GM12864 (cell line): ENCODE results near the gene AP2B1.

Source experiments
- DNase-seq: peaks from one replicate; pipeline ENCODE4 v3.0.0-alpha.2; 2011; ENCODE audit warnings: low read depth
- H3K4me3 ChIP-seq: 2 replicates; pipeline ENCODE4 v1.5.1; 2011; ENCODE audit warnings: mild to moderate bottlenecking, low read depth, low read length, control low read depth
- CTCF ChIP-seq: IDR thresholded peaks from 2 replicates; pipeline ENCODE4 v1.5.1; 2011; ENCODE audit warnings: low read depth, mild to moderate bottlenecking, moderate library complexity, low read length, control low read depth, inconsistent platforms; ENCODE audit errors: missing control alignments

Gene AP2B1

GRCh38 chr17:35543856-35544255 is 43.3 kb upstream of the AP2B1 start:
- TF ChIP-seq CTCF: no peak
- no peak for DNase-seq
- no peak overlapping the region for H3K4me3 ChIP-seq

GRCh38 chr17:35545150-35545549 is 42.0 kb upstream of the AP2B1 start:
- no peak overlapping the region for H3K4me3 ChIP-seq
- no peak for TF ChIP-seq CTCF
- DNase-seq: no peak

GRCh38 chr17:35546487-35546886 is 40.6 kb upstream of the AP2B1 start:
- DNase-seq: no peak
- no peak overlapping the region for H3K4me3 ChIP-seq
- no peak for TF ChIP-seq CTCF

- no peak for DNase-seq
- TF ChIP-seq CTCF: no peak
- no peak overlapping the region for H3K4me3 ChIP-seq
These were observed 38.8 kb upstream of the AP2B1 start for GRCh38 chr17:35548208-35548810.

GRCh38 chr17:35548978-35549377 is 38.1 kb upstream of the AP2B1 start:
- no peak overlapping the region for H3K4me3 ChIP-seq
- TF ChIP-seq CTCF: no peak
- no peak for DNase-seq

DNA sequence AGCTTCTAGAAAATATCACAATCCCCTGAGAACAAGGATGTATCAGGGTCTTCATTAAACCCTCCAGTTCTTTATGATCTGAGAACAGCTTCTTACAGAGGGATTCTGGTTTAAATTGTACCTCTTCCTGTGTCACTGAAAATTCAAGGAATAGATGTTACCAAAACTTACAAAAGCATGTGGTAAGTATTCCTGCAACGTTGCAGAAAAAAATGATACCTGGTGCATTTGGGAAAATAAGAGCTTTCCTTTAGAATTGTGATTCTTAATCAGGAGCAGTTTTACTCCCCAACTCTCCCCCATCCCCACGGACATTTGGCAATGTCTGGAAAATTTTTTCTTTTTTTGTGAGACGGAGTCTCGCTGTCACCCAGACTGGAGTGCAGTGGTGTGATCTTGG is 33.8 kb upstream of the AP2B1 start:
- no peak for DNase-seq
- H3K4me3 ChIP-seq: no peak overlapping the region
- no peak for TF ChIP-seq CTCF

- DNase-seq: no peak
- no peak for TF ChIP-seq CTCF
- no peak overlapping the region for H3K4me3 ChIP-seq
These were observed 32.5 kb upstream of the AP2B1 start for GRCh38 chr17:35554668-35555067.
